A204.1 (cell line): ENCODE data around the gene SPDYE18.
"Not testable (repeated sequence)": the region's sequence is repeated elsewhere in the genome, so short reads cannot be mapped to it uniquely, and the experiment has no call there.

Experiments
- FAIRE-seq: peaks from 2 replicates; lab custom pipeline; 2012; peaks lifted over from hg19 to GRCh38; lab: Jason Lieb, UNC

The SPDYE18 gene, protein sequence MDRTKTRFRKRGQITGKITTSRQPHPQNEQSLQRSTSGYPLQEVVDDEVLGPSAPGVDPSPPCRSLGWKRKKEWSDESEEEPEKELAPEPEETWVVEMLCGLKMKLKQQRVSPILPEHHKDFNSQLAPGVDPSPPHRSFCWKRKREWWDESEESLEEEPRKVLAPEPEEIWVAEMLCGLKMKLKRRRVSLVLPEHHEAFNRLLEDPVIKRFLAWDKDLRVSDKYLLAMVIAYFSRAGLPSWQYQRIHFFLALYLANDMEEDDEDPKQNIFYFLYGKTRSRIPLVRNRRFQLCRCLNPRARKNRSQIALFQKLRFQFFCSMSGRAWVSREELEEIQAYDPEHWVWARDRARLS

GRCh38 chr7:77062557-77062956, at the start of gene SPDYE18:
Gene SPDYE18 (minus strand): TSS chr7:77062558. CDS start chr7:77060512, 2,046 bp downstream.
- not testable (repeated sequence) for FAIRE-seq

- FAIRE-seq: peak; percentile 40
These were observed 46.0 kb upstream of the SPDYE18 start for GRCh38 chr7:77108362-77108761.

- FAIRE-seq: peak; percentile 54
These were observed 45.3 kb upstream of the SPDYE18 start for GRCh38 chr7:77107659-77108058.

GRCh38 chr7:77105904-77106303, 43.5 kb upstream of the SPDYE18 start:
- FAIRE-seq: not testable (repeated sequence)

DNA sequence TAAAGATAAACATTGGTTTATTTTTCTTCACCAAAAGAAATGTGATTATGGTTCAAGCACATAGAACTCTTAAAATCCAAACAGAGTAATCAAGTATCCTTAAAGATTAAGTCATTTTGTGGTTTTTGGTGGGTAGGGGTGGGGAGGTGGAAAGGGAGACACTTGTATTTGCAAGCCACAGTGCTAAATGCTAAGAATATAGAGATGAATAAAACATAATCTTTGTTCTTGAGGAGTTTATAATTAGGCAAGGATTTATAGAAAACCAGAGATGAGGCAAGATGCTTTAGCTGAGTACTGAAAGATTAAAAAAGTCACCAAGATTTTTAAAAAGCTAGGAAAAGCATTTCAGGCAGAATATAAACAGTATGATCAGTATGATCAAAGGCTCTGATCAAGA, 40.3 kb upstream of the SPDYE18 start:
- FAIRE-seq: peak; percentile 16

DNA sequence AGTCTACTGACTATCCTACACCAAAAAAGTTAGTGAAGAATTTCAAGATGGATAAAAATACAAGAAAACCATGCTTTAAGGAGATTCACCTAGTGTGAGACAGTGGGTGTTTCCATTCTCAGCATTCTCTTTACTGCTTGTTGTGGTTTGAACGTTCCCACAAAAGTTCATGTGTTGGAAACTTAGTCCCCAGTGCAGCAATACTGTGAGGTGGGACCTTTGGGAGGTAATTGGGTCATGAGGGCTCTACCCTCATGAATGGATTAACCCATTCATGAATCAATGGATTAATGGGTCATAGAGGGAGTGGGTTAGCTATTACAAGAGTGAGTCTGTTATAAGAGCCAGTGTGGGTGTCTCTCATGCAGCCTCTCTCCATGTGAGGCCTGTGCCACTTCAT, 38.8 kb upstream of the SPDYE18 start:
- not testable (repeated sequence) for FAIRE-seq

- not testable (repeated sequence) for FAIRE-seq
These were observed 38.1 kb upstream of the SPDYE18 start for GRCh38 chr7:77100501-77100900.

- peak; percentile 48 for FAIRE-seq
These were observed 29.9 kb upstream of the SPDYE18 start for GRCh38 chr7:77092301-77092700.

- not testable (repeated sequence) for FAIRE-seq
These were observed 19.8 kb upstream of the SPDYE18 start for GRCh38 chr7:77082192-77082591.

- FAIRE-seq: not testable (repeated sequence)
These were observed 17.9 kb upstream of the SPDYE18 start for GRCh38 chr7:77080236-77080635.

GRCh38 chr7:77079624-77080023, 17.3 kb upstream of the SPDYE18 start:
- not testable (repeated sequence) for FAIRE-seq

DNA sequence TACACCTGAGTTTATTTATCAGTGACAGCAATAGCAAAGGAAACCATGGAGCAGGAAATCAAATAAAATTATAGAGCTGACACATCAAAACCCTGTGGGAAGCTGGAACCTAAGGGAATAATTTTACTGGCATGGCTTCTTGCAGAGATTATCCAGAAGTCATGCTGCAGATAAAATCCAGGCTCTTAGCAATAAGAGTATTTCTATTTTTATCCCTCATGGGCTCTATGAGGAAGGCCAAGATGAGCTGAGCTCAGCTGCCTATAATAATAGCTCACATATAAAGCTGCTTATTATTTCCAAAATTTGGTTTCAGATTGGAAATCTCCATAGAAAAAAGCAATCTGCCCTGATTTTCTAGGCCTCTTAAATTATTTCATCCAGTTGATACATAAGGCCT, 16.8 kb upstream of the SPDYE18 start:
- not testable (repeated sequence) for FAIRE-seq

DNA sequence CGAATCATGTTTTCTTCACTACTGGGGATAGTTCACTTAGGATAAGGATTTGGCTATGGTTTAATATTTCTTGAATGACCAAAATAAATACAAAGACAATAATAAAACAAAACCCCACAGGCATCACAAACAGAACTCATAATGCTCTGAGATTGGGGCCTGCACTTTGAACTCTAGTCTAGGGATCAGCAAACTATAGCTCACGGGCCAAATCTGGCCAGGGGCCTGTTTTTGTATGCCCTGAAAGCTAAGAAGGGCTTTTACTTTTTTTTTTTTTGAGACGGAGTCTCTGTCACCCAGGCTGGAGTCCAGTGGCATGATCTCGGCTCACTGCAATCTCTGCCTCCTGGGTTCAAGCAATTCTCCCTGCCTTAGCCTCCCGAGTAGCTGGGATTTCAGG, 14.7 kb upstream of the SPDYE18 start:
- FAIRE-seq: not testable (repeated sequence)

DNA sequence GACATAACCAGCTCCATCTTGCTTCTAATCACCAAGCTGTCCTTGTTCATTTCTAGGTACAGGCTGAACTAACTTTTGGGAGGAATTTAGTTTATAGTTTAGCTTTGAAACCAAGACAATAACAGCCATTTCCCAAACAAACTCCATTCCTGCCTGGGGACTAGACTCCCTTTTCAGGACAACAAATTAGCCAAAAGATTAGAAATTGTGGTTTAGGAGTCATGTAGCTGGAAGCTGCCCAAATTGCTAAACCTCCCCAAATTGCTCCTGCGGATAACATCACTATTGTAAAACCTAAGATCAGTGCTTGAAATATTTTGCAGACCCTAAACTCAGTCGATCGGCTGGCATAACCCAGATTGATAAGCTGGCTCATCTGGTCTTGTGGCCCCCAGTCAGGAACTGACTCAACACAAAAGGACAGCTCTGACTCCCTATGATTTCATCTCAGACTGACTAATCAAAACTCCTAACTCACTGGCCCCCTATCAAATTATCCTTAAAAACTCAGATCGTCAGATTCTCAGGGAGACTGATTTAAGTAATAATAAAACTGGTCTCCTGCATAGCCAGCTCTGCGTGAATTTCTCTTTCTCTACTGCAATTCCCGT, 12.5 kb upstream of the SPDYE18 start:
- not testable (repeated sequence) for FAIRE-seq

- not testable (repeated sequence) for FAIRE-seq
These were observed 8.8 kb upstream of the SPDYE18 start for GRCh38 chr7:77071108-77071507.

DNA sequence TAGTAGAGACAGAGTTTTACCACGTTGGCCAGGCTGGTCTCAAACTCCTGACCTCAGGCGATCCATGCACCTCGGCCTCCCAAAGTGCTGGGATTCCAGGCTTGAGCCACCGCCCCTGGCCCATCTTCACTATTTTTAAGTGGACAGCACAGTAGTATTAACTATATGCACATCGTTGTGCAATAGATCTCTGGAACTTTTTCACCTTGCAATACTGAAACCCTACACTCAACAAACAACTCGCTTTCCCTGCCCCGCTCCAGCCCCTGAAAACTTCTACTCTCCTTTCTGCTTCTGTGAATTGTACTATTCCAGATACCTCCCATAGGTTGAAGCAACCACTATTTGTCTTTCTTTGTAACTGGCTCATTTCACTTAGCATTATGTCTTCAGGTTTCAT, 3.5 kb upstream of the SPDYE18 start:
- not testable (repeated sequence) for FAIRE-seq

DNA sequence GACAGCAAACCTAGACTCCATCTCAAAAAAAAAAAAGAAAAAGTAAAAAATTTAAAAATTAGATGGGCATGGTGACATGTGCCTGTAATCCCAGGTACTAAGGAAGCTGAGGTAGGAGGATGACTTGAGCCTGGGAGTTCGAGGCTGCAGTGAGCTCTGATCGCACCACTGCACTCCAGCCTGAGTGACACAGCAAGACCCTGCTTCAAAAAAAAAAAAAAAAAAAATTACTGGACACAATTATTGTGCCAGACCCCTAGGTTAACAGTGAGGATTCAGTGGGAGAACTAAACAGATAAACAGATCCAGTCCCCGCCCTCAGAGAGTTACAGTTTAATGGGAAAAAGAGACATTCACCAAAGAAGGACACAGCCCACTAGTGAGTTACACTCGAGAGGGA, 1.4 kb upstream of the SPDYE18 start:
- not testable (repeated sequence) for FAIRE-seq

- FAIRE-seq: not testable (repeated sequence)
These were observed 30.1 kb downstream of the SPDYE18 start, which contains the start of gene SPDYE17 for GRCh38 chr7:77032261-77032660. Gene SPDYE17 (minus strand): TSS chr7:77032361. CDS start chr7:77030570, 1,791 bp downstream.

GRCh38 chr7:77026349-77026748, 36.0 kb downstream of the SPDYE18 start:
- FAIRE-seq: not testable (repeated sequence)

DNA sequence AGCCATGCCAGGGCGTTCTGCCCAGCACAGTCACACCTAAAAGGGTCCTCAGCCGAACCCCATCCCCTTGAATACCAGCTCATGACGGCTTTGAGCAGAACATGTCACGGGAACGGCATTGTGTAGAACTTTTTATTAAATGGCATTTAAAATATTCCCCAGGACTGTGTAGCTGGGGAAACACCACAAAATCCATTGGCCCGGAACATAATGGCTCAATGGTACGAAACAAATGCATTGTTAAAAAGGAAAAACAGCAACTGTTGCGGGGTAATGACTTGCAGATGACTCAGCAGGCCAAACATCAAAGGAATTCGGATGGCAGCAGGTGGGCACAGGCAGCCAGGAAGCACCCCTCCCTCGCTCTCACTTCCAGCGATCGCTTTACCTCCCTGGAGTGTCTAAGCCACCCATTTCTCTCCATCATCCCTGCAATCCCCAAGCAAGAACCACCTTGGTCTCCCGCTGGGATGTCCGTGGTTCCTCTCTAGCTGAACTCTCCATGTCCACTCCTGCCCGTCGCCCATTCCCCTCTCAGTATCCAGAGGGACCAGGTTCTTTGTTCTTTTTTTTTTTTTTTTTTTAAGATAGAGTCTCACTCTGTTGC, 52.2 kb downstream of the SPDYE18 start:
- FAIRE-seq: not testable (repeated sequence)

DNA sequence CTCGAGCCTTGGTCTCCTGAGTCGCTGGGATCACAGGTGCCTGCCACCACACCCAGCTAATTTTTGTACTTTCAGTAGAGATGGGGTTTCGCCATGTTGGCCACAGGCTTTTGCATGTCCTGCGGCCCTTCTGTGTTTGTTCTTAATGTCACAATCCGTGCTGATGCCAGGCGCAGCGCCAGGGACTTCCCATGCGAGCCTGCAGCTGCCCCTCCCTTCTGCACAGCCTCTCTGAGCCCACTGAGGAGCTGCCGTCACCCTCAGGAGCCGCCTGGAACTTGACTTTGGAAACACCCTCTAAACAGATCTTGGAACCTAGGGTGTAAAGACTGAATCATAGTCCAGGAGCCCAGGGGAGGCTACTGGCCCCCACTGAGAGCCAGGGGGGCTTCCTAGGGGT, 54.4 kb downstream of the SPDYE18 start:
- FAIRE-seq: not testable (repeated sequence)

DNA sequence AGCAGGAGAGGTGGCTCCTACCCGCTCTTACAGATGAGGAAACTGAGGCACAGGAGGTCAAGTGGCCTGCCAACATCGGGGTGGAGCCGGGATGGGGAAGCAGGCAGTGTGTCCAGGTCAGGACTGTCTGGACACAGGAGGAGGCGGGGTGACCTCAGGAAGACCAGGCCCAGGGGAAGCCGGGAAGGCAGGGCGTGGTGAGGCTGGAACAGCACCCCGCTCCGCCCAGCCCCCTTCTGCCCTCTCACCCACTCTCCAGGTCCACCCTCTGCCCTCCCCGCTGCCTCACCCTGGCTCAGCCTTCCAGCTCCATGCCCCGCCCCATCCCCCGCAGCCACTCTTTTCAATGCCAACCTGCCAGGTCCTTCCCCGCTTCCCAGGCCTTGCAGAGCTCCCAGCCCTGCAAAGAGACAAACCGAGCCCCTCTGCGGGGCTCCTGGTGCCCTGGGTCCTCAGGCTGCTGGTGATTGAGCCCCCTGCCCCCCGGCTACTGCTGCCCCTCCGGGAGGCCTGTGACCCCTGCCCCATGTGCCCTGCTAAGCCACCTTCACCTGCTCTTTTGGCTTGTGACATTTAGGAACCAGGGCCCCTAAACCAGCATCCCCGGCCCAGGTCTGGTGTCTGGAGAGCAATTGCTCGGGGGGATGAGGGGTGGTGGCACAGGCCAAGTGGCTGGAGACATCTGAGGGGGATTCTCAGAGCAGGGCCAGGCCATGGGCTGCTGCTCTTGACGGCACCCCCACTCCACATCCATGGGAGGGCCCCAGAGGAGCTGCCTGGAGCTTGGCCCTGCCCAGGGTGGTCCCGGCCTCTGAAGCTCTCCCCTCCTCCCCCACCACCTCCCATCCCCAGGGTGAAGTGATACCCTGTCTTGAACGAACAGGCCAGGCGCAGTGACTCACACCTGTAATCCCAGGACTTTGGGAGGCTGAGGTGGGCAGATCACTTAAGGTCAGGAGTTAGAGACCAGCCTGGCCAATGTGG, 55.9 kb downstream of the SPDYE18 start:
- FAIRE-seq: not testable (repeated sequence)
